SK-N-SH treated with all-trans-retinoic acid at 6 μM for 48 hours (cell line): ENCODE results near the gene DCAF4L1.

Source experiments
- ATAC-seq: fragments of 200-7000 bp; cut with Tn5 transposase; 3 replicates; pipeline ENCODE4 v1.9.1; 2020; ENCODE audit warnings: mild to moderate bottlenecking, moderate library complexity
- ARNTL ChIP-seq: fragments of 450-650 bp; formaldehyde crosslinking; IDR thresholded peaks from 2 replicates; pipeline ENCODE4 v1.5.0; 2020; ENCODE audit warnings: low read depth, mild to moderate bottlenecking, moderate library complexity, borderline replicate concordance
- BACH2 ChIP-seq: fragments of 250-450 bp; sonication (Bioruptor Pico); IDR thresholded peaks from 2 replicates; pipeline ENCODE4 v1.9.0; 2021; ENCODE audit warnings: mild to moderate bottlenecking, borderline replicate concordance
- CSDC2 ChIP-seq: fragments of 250-450 bp; sonication (Bioruptor Pico); IDR thresholded peaks from 2 replicates; pipeline ENCODE4 v1.5.0; 2020; ENCODE audit warnings: mild to moderate bottlenecking, moderate library complexity
- CSRNP3 ChIP-seq: fragments of 250-450 bp; sonication (Bioruptor Pico); IDR thresholded peaks from 2 replicates; pipeline ENCODE4 v1.5.1; 2021; ENCODE audit warnings: mild to moderate bottlenecking, moderate library complexity
- ESRRG ChIP-seq: fragments of 250-450 bp; sonication (Bioruptor Pico); IDR thresholded peaks from 2 replicates; pipeline ENCODE4 v1.6.1; 2021; ENCODE audit warnings: mild to moderate bottlenecking
- GLIS3 ChIP-seq: fragments of 250-450 bp; sonication (Bioruptor Pico); IDR thresholded peaks from 2 replicates; pipeline ENCODE4 v1.5.0; 2020; ENCODE audit warnings: mild to moderate bottlenecking, moderate library complexity
- ISL1 ChIP-seq: fragments of 250-450 bp; sonication (Bioruptor Pico); IDR thresholded peaks from 2 replicates; pipeline ENCODE4 v2.1.2; 2022; ENCODE audit warnings: mild to moderate bottlenecking, moderate library complexity
- OSR1 ChIP-seq: fragments of 250-450 bp; sonication (Bioruptor Pico); IDR thresholded peaks from 2 replicates; pipeline ENCODE4 v1.8.0; 2022; ENCODE audit warnings: moderate library complexity, mild to moderate bottlenecking, inconsistent platforms
- POU6F1 ChIP-seq: fragments of 250-450 bp; sonication (Bioruptor Pico); IDR thresholded peaks from 2 replicates; pipeline ENCODE4 v1.8.0; 2021; ENCODE audit warnings: low read depth, mild to moderate bottlenecking, moderate library complexity, borderline replicate concordance
- PPARA ChIP-seq: fragments of 250-450 bp; sonication (Bioruptor Pico); IDR thresholded peaks from 2 replicates; pipeline ENCODE4 v1.5.0; 2020; ENCODE audit warnings: mild to moderate bottlenecking, borderline replicate concordance
- RARB ChIP-seq: fragments of 250-450 bp; sonication (Bioruptor Pico); IDR thresholded peaks from 2 replicates; pipeline ENCODE4 v1.8.0; 2021; ENCODE audit warnings: mild to moderate bottlenecking, moderate library complexity
- SNAI2 ChIP-seq: fragments of 250-450 bp; sonication (Bioruptor Pico); IDR thresholded peaks from 2 replicates; pipeline ENCODE4 v1.5.0; 2020; ENCODE audit warnings: mild to moderate bottlenecking, moderate library complexity
- TCF4 ChIP-seq: fragments of 250-450 bp; sonication (Bioruptor Pico); IDR thresholded peaks from 2 replicates; pipeline ENCODE4 v1.8.0; 2021; ENCODE audit warnings: mild to moderate bottlenecking, moderate library complexity, borderline replicate concordance
- TOX ChIP-seq: fragments of 250-450 bp; sonication (Bioruptor Pico); IDR thresholded peaks from 2 replicates; pipeline ENCODE4 v1.8.0; 2021; ENCODE audit warnings: mild to moderate bottlenecking, moderate library complexity, borderline replicate concordance
- ZC3H10 ChIP-seq: fragments of 250-450 bp; sonication (Bioruptor Pico); IDR thresholded peaks from 2 replicates; pipeline ENCODE4 v1.5.1; 2021; ENCODE audit warnings: mild to moderate bottlenecking, moderate library complexity
- ZFP3 ChIP-seq: fragments of 250-450 bp; sonication (Bioruptor Pico); IDR thresholded peaks from 2 replicates; pipeline ENCODE4 v1.5.0; 2020; ENCODE audit warnings: mild to moderate bottlenecking, moderate library complexity
- ZNF565 ChIP-seq: fragments of 450-650 bp; formaldehyde crosslinking; conservative IDR thresholded peaks from 2 replicates; pipeline ENCODE4 v1.5.0; 2020; ENCODE audit warnings: low read depth, mild to moderate bottlenecking, moderate library complexity
- ZNF70 ChIP-seq: fragments of 450-650 bp; formaldehyde crosslinking; IDR thresholded peaks from 2 replicates; pipeline ENCODE4 v1.5.0; 2020; ENCODE audit warnings: mild to moderate bottlenecking, moderate library complexity
- ZNF8 ChIP-seq: fragments of 450-650 bp; formaldehyde crosslinking; IDR thresholded peaks from 2 replicates; pipeline ENCODE4 v1.5.0; 2020; ENCODE audit warnings: mild to moderate bottlenecking, moderate library complexity
- TF ChIP-seq, protein P1 (sequence below): fragments of 250-450 bp; sonication (Bioruptor Pico); IDR thresholded peaks from 2 replicates; pipeline ENCODE4 v1.5.1; 2020; ENCODE audit warnings: low read depth, mild to moderate bottlenecking, moderate library complexity

The DCAF4L1 gene

DNA sequence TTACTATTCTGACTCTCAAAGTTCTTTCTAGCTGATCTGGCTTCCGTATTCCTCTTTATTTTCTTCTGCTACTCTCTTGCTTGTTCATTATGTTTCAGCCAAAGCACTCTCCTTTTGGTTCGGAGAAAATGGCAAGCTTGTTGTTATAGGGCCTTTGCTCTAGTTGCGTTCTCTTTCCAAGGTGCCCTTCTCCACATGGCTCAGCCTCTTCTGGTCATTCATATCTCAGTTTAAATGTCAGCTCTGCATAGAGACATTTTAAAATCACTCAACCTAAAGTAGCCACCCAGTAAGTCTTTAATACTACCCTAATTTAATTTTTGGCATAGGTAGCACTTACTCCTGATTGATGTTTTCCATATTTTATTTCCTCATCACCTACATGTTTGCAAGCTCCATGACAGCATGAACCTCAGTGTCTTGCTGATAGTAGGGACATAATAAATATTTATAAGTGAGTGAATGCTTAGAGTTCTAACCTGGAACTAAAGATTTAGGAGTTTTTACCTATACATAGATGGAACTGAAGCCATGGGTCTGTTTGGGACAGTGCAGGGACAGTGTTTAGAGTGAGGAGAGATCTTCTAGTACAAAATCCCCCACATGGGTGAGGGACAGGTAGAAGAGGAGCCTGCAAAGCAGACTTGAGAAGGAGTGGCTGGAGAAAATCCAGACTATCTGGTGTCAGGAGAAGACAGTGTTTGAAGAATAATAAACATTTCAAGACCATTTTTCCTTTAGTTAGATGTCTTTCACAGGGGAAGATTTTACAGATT is 26.6 kb downstream of the DCAF4L1 start:
- TF ChIP-seq GLIS3 (CRISPR knock-in tag) = no peak
- TF ChIP-seq CSRNP3 (CRISPR knock-in tag) = no peak
- TF ChIP-seq CSDC2 (CRISPR knock-in tag) = no peak
- no peak for TF ChIP-seq RARB (CRISPR knock-in tag)
- TF ChIP-seq ZNF70 (CRISPR knock-in tag) = no peak
- no peak for TF ChIP-seq SNAI2 (CRISPR knock-in tag)
- TF ChIP-seq BACH2 (CRISPR knock-in tag) = no peak
- TF ChIP-seq ZC3H10 (CRISPR knock-in tag) = no peak
- no peak for TF ChIP-seq ZNF8 (CRISPR knock-in tag)
- TF ChIP-seq POU6F1 = no peak
- no peak for TF ChIP-seq ZNF565 (CRISPR knock-in tag)
- TF ChIP-seq, protein P1, sequence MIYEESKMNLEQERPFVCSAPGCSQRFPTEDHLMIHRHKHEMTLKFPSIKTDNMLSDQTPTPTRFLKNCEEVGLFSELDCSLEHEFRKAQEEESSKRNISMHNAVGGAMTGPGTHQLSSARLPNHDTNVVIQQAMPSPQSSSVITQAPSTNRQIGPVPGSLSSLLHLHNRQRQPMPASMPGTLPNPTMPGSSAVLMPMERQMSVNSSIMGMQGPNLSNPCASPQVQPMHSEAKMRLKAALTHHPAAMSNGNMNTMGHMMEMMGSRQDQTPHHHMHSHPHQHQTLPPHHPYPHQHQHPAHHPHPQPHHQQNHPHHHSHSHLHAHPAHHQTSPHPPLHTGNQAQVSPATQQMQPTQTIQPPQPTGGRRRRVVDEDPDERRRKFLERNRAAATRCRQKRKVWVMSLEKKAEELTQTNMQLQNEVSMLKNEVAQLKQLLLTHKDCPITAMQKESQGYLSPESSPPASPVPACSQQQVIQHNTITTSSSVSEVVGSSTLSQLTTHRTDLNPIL (CRISPR knock-in tag) = no peak
- TF ChIP-seq ARNTL = no peak
- TF ChIP-seq PPARA (CRISPR knock-in tag) = no peak
- TF ChIP-seq ZFP3 = no peak
- TF ChIP-seq TCF4 (CRISPR knock-in tag) = no peak
- no peak for TF ChIP-seq OSR1 (CRISPR knock-in tag)
- no peak for ATAC-seq

DNA sequence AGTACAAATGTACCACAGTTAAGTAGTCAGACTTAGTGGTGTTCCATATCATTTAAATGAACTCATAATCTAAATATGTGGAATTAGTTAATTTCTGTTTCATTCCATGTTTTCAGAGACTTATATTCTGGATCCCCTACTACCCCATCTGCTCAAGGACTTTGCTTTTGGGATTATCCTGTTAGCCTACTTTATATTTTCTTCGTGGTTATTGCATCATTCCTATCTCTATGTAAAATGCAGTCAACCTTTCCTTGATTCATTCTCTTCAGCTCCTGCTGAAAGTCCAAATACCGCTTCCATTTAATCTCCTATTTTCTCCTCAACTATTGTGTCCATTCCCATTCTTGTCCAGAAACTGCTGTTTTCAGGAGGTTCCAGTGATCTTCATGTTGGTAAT is 33.9 kb downstream of the DCAF4L1 start:
- TF ChIP-seq TOX (CRISPR knock-in tag) (no peak), ZNF70 (CRISPR knock-in tag) (no peak), OSR1 (CRISPR knock-in tag) (no peak), ISL1 (CRISPR knock-in tag) (no peak), ARNTL (no peak)
- ATAC-seq = no peak

GRCh38 chr4:42018451-42018850 is 36.9 kb downstream of the DCAF4L1 start:
- TF ChIP-seq GLIS3 (CRISPR knock-in tag) (no peak), TCF4 (CRISPR knock-in tag) (peak; percentile 34; the same call in 1 of the 2 replicates), ESRRG (CRISPR knock-in tag) (no peak)

More at GRCh38 chr4:42018451-42018850, 36.9 kb downstream of the DCAF4L1 start:
- ATAC-seq = no peak
